Measurements from ENCODE around the gene RTN4RL1.

Gene RTN4RL1

DNA sequence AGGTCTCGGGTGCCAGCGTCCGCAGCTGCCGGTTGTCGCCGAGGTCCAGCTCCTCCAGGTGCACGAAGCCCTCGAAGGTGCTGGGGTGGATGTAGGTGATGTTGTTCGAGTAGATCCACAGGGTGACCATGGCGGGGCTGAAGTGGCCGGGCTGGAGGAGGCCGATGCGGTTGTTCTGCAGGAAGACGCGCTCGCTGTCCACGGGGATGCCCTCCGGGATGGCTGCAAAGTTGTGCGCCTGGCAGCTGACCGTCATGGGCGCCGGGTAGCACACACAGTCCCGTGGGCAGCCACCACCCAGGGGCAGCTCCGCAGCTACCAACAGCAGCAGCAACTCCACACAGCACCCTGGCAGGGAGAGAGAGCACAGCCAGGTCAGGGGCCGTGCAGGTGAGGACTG lies 87.7 kb downstream of the RTN4RL1 start:
- TF ChIP-seq, protein P1, sequence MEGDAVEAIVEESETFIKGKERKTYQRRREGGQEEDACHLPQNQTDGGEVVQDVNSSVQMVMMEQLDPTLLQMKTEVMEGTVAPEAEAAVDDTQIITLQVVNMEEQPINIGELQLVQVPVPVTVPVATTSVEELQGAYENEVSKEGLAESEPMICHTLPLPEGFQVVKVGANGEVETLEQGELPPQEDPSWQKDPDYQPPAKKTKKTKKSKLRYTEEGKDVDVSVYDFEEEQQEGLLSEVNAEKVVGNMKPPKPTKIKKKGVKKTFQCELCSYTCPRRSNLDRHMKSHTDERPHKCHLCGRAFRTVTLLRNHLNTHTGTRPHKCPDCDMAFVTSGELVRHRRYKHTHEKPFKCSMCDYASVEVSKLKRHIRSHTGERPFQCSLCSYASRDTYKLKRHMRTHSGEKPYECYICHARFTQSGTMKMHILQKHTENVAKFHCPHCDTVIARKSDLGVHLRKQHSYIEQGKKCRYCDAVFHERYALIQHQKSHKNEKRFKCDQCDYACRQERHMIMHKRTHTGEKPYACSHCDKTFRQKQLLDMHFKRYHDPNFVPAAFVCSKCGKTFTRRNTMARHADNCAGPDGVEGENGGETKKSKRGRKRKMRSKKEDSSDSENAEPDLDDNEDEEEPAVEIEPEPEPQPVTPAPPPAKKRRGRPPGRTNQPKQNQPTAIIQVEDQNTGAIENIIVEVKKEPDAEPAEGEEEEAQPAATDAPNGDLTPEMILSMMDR (IDR thresholded peaks at IDR 0.05; ENCODE audit: insufficient read depth, low read length, missing control alignments): no peak
- ChIA-PET POLR2A (no interaction called here), CTCF (no interaction called here)
- DNase-seq (ENCODE audit: low read depth, low spot score): no peak
- no peak overlapping the region for H3K4me3 ChIP-seq (ENCODE audit: low read depth, low read length)

DNA sequence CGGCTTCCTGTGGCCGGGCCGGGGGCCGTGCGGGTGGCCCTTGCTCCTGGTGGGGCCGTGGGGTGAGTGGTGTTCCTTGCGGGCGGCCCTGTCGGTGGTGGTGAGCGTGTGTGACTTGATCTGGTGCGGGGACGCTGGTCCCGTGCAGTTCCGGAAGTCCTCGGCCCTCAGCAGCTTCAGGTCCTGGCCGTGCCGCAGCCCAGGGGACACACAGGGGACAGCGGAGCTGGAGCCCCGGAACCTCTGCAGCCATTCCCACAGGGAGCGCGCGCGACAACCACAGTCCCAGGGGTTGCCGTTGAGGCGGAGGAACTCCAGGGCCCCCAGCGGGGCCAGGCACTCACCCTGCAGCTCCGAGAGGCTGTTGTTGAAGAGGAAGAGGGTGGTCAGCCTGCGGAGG lies 88.4 kb downstream of the RTN4RL1 start:
- no peak overlapping the region for H3K4me3 ChIP-seq (ENCODE audit: low read depth, low read length)

DNA sequence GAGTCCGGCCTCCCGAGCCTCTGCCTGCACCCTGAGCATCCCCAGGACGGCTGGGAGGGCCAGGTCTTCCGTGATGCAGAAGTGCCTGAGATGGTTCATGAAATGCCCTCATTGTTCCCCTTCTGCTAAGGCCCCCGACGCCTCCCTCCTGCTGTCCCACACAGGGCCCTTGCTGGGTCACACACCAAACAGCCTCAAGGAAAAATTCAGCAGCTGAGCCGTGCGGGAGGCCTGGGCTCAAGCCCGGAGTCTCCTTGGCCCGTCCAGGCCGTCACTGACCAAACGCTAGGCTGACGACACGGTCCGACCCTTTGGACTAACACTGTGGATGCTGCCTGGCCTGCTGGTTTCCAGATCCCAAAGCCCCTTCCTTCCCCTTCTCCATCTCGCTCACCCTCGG lies 90.2 kb downstream of the RTN4RL1 start:
- TF ChIP-seq, protein P1 (IDR thresholded peaks at IDR 0.05; ENCODE audit: insufficient read depth, low read length, missing control alignments): no peak
- ChIA-PET CTCF (interaction anchor here (1.1 kb wide), 1 partner anchor 26 kb away, joined by 6 read pairs; no protein-coding TSS in a partner anchor), POLR2A (no interaction called here)
- DNase-seq (ENCODE audit: low read depth, low spot score): no peak
- H3K4me3 ChIP-seq (ENCODE audit: low read depth, low read length): no peak overlapping the region

More for the DNA sequence above, 88.4 kb downstream of the RTN4RL1 start:
- CTCF ChIA-PET: no interaction called here
- POLR2A ChIA-PET: no interaction called here
- TF ChIP-seq, protein P1 (IDR thresholded peaks at IDR 0.05; ENCODE audit: insufficient read depth, low read length, missing control alignments): no peak
- DNase-seq (ENCODE audit: low read depth, low spot score): no peak

DNA sequence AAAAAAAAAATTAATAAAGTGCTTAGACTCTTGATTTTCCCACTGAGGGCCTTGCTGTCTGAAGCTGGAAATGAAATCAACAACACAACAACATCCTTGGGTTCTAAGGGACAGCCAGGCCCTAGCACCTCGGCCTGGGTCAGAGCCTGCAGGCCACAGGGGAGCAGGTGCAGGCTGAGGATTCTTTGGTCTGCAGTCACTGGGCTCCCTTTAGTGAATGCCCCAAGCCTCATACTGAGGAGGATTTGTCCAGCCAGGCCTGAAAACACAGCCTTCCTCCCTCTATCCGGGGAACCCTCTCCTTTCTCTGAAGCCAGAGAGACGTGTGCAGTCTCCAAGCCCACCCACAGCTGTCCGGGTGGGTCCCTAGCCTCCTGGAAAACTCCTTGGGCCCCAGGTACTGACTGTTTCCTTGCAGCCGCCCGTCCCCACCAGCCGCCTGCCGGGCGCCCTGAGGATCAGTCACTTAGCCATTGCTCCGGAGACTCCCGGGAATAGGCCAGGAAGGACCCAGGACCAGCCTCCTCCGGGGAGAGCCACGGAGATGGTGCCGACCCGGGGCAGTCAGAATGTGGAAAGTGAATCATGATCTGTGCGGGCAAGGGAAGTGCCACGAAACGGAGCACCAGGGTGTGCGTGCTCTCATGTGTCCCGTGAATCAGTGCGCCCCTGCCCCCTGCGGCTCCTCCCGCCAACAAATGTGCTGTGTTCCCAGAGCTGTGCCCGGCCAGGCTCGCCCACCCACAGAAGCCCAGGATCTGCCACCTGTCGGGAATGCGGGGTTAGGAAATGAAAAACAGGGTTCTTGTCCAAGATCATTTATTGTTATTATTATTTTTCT lies 91.0 kb downstream of the RTN4RL1 start:
- no peak for DNase-seq (ENCODE audit: low read depth, low spot score)
- H3K4me3 ChIP-seq (ENCODE audit: low read depth, low read length): no peak overlapping the region
- TF ChIP-seq, protein P1 (IDR thresholded peaks at IDR 0.05; ENCODE audit: insufficient read depth, low read length, missing control alignments): no peak
- POLR2A ChIA-PET: no interaction called here
- CTCF ChIA-PET: no interaction called here

DNA sequence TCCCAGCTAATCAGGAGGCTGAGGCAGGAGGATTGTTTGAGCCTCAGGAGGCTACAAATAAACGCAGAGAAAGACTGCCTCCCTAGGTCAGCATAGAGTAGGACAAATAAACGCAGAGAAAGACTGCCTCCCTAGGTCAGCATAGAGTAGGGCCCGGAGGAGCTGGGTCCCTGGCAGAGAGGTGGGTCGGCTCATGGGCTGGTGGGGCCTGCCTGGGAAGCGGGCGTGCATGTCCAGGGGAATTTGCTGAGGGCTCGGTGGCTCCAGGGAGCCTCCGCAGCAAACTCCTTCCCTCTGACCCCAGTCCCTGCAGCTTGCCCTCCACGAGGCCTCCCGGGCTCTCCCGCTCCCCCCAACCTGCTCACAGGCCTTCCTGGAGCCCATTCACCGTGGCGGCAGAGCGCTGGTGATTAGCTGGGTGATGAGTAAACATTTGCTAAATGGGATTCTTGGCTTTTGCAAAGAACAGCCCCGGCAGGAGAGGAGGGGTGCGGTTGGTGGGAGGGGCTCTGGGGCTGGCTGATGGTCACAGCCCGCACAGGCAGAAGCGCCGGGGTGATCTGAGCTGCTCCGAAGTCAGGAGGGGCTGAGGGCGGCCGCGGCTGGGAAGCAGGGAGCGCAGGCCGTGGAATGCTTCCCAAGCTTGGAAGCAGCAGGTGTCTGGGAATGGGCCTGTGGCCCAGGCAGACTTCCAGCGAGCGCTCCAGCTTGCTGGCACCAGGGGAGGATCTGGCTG lies 93.1 kb downstream of the RTN4RL1 start:
- no peak overlapping the region for H3K4me3 ChIP-seq (ENCODE audit: low read depth, low read length)
- no peak for DNase-seq (ENCODE audit: low read depth, low spot score)
- TF ChIP-seq, protein P1 (IDR thresholded peaks at IDR 0.05; ENCODE audit: insufficient read depth, low read length, missing control alignments): no peak
- POLR2A ChIA-PET: no interaction called here
- CTCF ChIA-PET: interaction anchor here (1.0 to 1.4 kb wide), 2 partner anchors 21 to 22 kb away, joined by 3 to 4 read pairs; no protein-coding TSS in a partner anchor

DNA sequence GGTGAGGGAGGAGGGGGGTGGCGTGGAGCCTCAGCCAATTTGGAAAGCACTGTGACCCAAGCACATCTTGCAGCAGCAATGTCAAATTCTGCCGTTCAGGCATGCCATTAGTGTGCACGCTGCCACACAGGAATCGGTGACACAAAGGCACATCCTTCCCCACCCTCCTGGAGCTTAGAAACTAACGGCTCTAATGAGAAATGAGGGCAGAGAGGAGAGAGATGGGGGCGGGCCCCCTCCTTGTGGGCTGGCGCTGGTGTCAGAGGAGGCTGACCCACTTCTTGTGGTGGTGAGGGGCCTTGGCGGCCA lies 94.8 kb downstream of the RTN4RL1 start:
- no peak for DNase-seq (ENCODE audit: low read depth, low spot score)
- TF ChIP-seq, protein P1 (IDR thresholded peaks at IDR 0.05; ENCODE audit: insufficient read depth, low read length, missing control alignments): no peak
- ChIA-PET POLR2A (no interaction called here), CTCF (no interaction called here)
- no peak overlapping the region for H3K4me3 ChIP-seq (ENCODE audit: low read depth, low read length)

Data from AG04449 (cell line).